ENCODE measurements around the gene JMJD8.

GRCh38 chr16:715477-716199, 31.5 kb upstream of the JMJD8 start:
- TF ChIP-seq CTCF (IDR thresholded peaks at IDR 0.05 in 8 of 11, conservative IDR thresholded peaks at IDR 0.05 in 3 of 11) (peak in 2 of 11 experiments; percentile 13 to 32), POLR2A (IDR thresholded peaks at IDR 0.05) (no peak), POLR2AphosphoS5 (IDR thresholded peaks at IDR 0.05) (peak in 1 of 3 donors; percentile 5)

Data from spleen (tissue), 7 donors.